Activated CD4-positive, alpha-beta memory T cell treated with anti-CD3 and anti-CD28 coated beads, Interleukin-2, amount 10 ng/mL, durations not matched to agents 7 days and 5 days (primary cell): Measurements from ENCODE around the gene TSPAN5. TPM values are rescaled to one million over a fixed set of nuclear protein-coding genes. Genes with fewer than 3 reads are reported as not detected.

Experiments used
- CTCF ChIA-PET: fragments of 350-600 bp; sonication (Branson Sonifier 250); formaldehyde crosslinking; loops from one replicate; lab custom pipeline; 2021; ENCODE audit warnings: antibody characterized with exemption, inconsistent platforms; lab: Charles Lee
- POLR2A ChIA-PET: fragments of 350-600 bp; sonication (Branson Sonifier 250); formaldehyde crosslinking; loops from one replicate; lab custom pipeline; 2021; ENCODE audit warnings: antibody characterized with exemption; lab: Charles Lee
- DNase-seq: peaks from one replicate; pipeline ENCODE4 v3.0.0-alpha.2; 2020
- H3K27ac Mint-ChIP-seq: one replicate; pipeline ENCODE4 v1.8.0; 2021; ENCODE audit warnings: mild to moderate bottlenecking, mixed read lengths
- H3K27me3 Mint-ChIP-seq: one replicate; pipeline ENCODE4 v1.8.0; 2021; ENCODE audit warnings: mixed read lengths
- H3K36me3 Mint-ChIP-seq: one replicate; pipeline ENCODE4 v1.8.0; 2021; ENCODE audit warnings: low read depth, mixed read lengths
- H3K4me1 Mint-ChIP-seq: one replicate; pipeline ENCODE4 v1.8.0; 2021; ENCODE audit warnings: mixed read lengths
- H3K4me3 Mint-ChIP-seq: one replicate; pipeline ENCODE4 v1.8.0; 2021; ENCODE audit warnings: mild to moderate bottlenecking, mixed read lengths
- H3K9me3 Mint-ChIP-seq: one replicate; pipeline ENCODE4 v1.8.0; 2021; ENCODE audit warnings: mixed read lengths
- total RNA-seq, 2 experiments: library from RNA; stranded (reverse); gene quantifications; one replicate each; pipeline ENCODE4 v1.2.3, GENCODE V29; 2021

The TSPAN5 gene
- total RNA-seq, 2 experiments from 2014 or later, result 21.8 to 22.6 TPM

GRCh38 chr4:98566361-98567008 is 91.9 kb downstream of the TSPAN5 start:
- Mint-ChIP-seq H3K4me1 (peaks cover 4% of the 10 kb centered on the region), H3K27me3 (no peaks in the 10 kb centered on the region), H3K36me3 (peaks cover 5% of the 10 kb centered on the region), H3K9me3 (no peaks in the 10 kb centered on the region), H3K4me3 (no peak overlapping the region), H3K27ac (no peak overlapping the region)
- DNase-seq, result no peak
- CTCF ChIA-PET, result no interaction called here
- POLR2A ChIA-PET, result no interaction called here

GRCh38 chr4:98565681-98566301 is 92.6 kb downstream of the TSPAN5 start:
- Mint-ChIP-seq H3K9me3 (no peaks in the 10 kb centered on the region), H3K4me1 (peaks cover 2% of the 10 kb centered on the region), H3K36me3 (peaks cover 5% of the 10 kb centered on the region), H3K4me3 (no peak overlapping the region), H3K27me3 (no peaks in the 10 kb centered on the region), H3K27ac (no peak overlapping the region)
- CTCF ChIA-PET, result no interaction called here
- POLR2A ChIA-PET, result no interaction called here
- no peak for DNase-seq

- Mint-ChIP-seq H3K36me3 (peaks cover 5% of the 10 kb centered on the region), H3K4me3 (no peak overlapping the region), H3K4me1 (no peaks in the 10 kb centered on the region), H3K27me3 (no peaks in the 10 kb centered on the region), H3K9me3 (no peaks in the 10 kb centered on the region), H3K27ac (no peak overlapping the region)
- ChIA-PET POLR2A (no interaction called here), CTCF (no interaction called here)
- no peak for DNase-seq
These were observed 93.6 kb downstream of the TSPAN5 start for GRCh38 chr4:98564852-98565251.

- ChIA-PET CTCF (no interaction called here), POLR2A (no interaction called here)
- Mint-ChIP-seq H3K4me3 (no peak overlapping the region), H3K27me3 (no peaks in the 10 kb centered on the region), H3K27ac (no peak overlapping the region), H3K9me3 (no peaks in the 10 kb centered on the region), H3K36me3 (peaks cover 2% of the 10 kb centered on the region), H3K4me1 (no peaks in the 10 kb centered on the region)
- no peak for DNase-seq
These were observed 98.1 kb downstream of the TSPAN5 start for GRCh38 chr4:98560321-98560720.

- H3K4me1 Mint-ChIP-seq, result no peaks in the 10 kb centered on the region
- H3K27me3 Mint-ChIP-seq, result no peaks in the 10 kb centered on the region
- CTCF ChIA-PET, result no interaction called here
These were observed 99.8 kb downstream of the TSPAN5 start for GRCh38 chr4:98558471-98559169.

GRCh38 chr4:98557194-98557892 is 101.1 kb downstream of the TSPAN5 start:
- ChIA-PET POLR2A (no interaction called here), CTCF (no interaction called here)
- Mint-ChIP-seq H3K4me1 (no peaks in the 10 kb centered on the region), H3K4me3 (no peak overlapping the region), H3K9me3 (no peaks in the 10 kb centered on the region), H3K27me3 (no peaks in the 10 kb centered on the region), H3K36me3 (peaks cover 4% of the 10 kb centered on the region), H3K27ac (no peak overlapping the region)
- no peak for DNase-seq

More at GRCh38 chr4:98558471-98559169, 99.8 kb downstream of the TSPAN5 start:
- POLR2A ChIA-PET, result no interaction called here
- Mint-ChIP-seq H3K9me3 (no peaks in the 10 kb centered on the region), H3K4me3 (no peak overlapping the region), H3K36me3 (peaks cover 4% of the 10 kb centered on the region), H3K27ac (no peak overlapping the region)
- no peak for DNase-seq

GRCh38 chr4:98556451-98556850 is 102.0 kb downstream of the TSPAN5 start:
- no peak overlapping the region for H3K27ac Mint-ChIP-seq
- DNase-seq, result no peak
- H3K9me3 Mint-ChIP-seq, result peaks cover 4% of the 10 kb centered on the region
- peaks cover 7% of the 10 kb centered on the region for H3K36me3 Mint-ChIP-seq
- peaks cover 3% of the 10 kb centered on the region for H3K4me1 Mint-ChIP-seq
- ChIA-PET POLR2A (no interaction called here), CTCF (no interaction called here)
- H3K27me3 Mint-ChIP-seq, result no peaks in the 10 kb centered on the region
- H3K4me3 Mint-ChIP-seq, result no peak overlapping the region

GRCh38 chr4:98555798-98556445 is 102.5 kb downstream of the TSPAN5 start:
- peaks cover 8% of the 10 kb centered on the region for H3K9me3 Mint-ChIP-seq
- CTCF ChIA-PET, result no interaction called here
- H3K36me3 Mint-ChIP-seq, result peaks cover 7% of the 10 kb centered on the region

GRCh38 chr4:98546910-98547594 is 111.4 kb downstream of the TSPAN5 start:
- Mint-ChIP-seq H3K9me3 (peaks cover 8% of the 10 kb centered on the region), H3K36me3 (peaks cover 4% of the 10 kb centered on the region), H3K27me3 (no peaks in the 10 kb centered on the region), H3K4me3 (no peak overlapping the region), H3K27ac (no peak overlapping the region), H3K4me1 (peaks cover 8% of the 10 kb centered on the region)
- DNase-seq, result no peak
- ChIA-PET CTCF (no interaction called here), POLR2A (no interaction called here)

More at GRCh38 chr4:98555798-98556445, 102.5 kb downstream of the TSPAN5 start:
- peaks cover 3% of the 10 kb centered on the region for H3K4me1 Mint-ChIP-seq
- no peak overlapping the region for H3K27ac Mint-ChIP-seq
- no peak for DNase-seq
- POLR2A ChIA-PET, result no interaction called here
- no peak overlapping the region for H3K4me3 Mint-ChIP-seq
- no peaks in the 10 kb centered on the region for H3K27me3 Mint-ChIP-seq

GRCh38 chr4:98544818-98545414 is 113.5 kb downstream of the TSPAN5 start:
- Mint-ChIP-seq H3K27me3 (no peaks in the 10 kb centered on the region), H3K36me3 (no peaks in the 10 kb centered on the region), H3K27ac (no peak overlapping the region), H3K4me1 (peaks cover 6% of the 10 kb centered on the region), H3K4me3 (no peak overlapping the region), H3K9me3 (no peaks in the 10 kb centered on the region)
- POLR2A ChIA-PET, result no interaction called here
- no peak for DNase-seq
- CTCF ChIA-PET, result interaction anchor here (0.6 kb wide), 1 partner anchor 618 kb away, joined by 5 read pairs; no protein-coding TSS in a partner anchor

GRCh38 chr4:98544141-98544817 is 114.1 kb downstream of the TSPAN5 start:
- no peak for DNase-seq
- Mint-ChIP-seq H3K27me3 (no peaks in the 10 kb centered on the region), H3K27ac (no peak overlapping the region), H3K4me1 (peaks cover 6% of the 10 kb centered on the region), H3K9me3 (no peaks in the 10 kb centered on the region), H3K36me3 (no peaks in the 10 kb centered on the region), H3K4me3 (no peak overlapping the region)
- ChIA-PET CTCF (no interaction called here), POLR2A (no interaction called here)

GRCh38 chr4:98542011-98542410 is 116.4 kb downstream of the TSPAN5 start:
- POLR2A ChIA-PET, result no interaction called here
- CTCF ChIA-PET, result no interaction called here
- peaks cover 5% of the 10 kb centered on the region for H3K36me3 Mint-ChIP-seq

More at GRCh38 chr4:98542011-98542410, 116.4 kb downstream of the TSPAN5 start:
- no peak overlapping the region for H3K27ac Mint-ChIP-seq
- H3K4me1 Mint-ChIP-seq, result peaks cover 6% of the 10 kb centered on the region
- no peaks in the 10 kb centered on the region for H3K9me3 Mint-ChIP-seq
- H3K4me3 Mint-ChIP-seq, result no peak overlapping the region
- DNase-seq, result no peak
- no peaks in the 10 kb centered on the region for H3K27me3 Mint-ChIP-seq
